Ovary (tissue), 9 donors: ENCODE results near the gene UNC5C. TPM values are rescaled to one million over a fixed set of nuclear protein-coding genes. Genes with fewer than 3 reads are reported as not detected.

Experiments used
- DNase-seq, 5 donors: peaks; one replicate each; pipeline ENCODE4 v3.0.0-alpha.2; 2019 to 2020
- H3K27ac ChIP-seq, 2 donors: fragments of 200-600 bp; one replicate each; pipeline versions ENCODE4 v1.5.1 to v1.8.0; 2019 to 2022
- H3K27me3 ChIP-seq: fragments of 200-600 bp; one replicate; pipeline ENCODE4 v1.8.0; 2022
- H3K36me3 ChIP-seq: fragments of 200-600 bp; sonication (generic); one replicate; pipeline ENCODE4 v1.5.1; 2019
- H3K4me1 ChIP-seq: one replicate; pipeline ENCODE4 v1.8.1; 2013; ENCODE audit warnings: mild to moderate bottlenecking, moderate library complexity; ENCODE audit not compliant: insufficient read depth
- H3K4me3 ChIP-seq: fragments of 200-600 bp; sonication (generic); one replicate; pipeline ENCODE4 v1.5.1; 2017
- H3K9me3 ChIP-seq, 2 donors: fragments of 200-600 bp in 1 of 2; sonication (generic) in 1 of 2; one replicate each; pipeline versions ENCODE4 v1.5.1 to v1.8.1; 2013 to 2019; ENCODE audit warnings: mild to moderate bottlenecking in 1 of 2, moderate library complexity in 1 of 2
- EP300 ChIP-seq: sonication (generic); formaldehyde crosslinking; IDR thresholded peaks from one replicate; pipeline ENCODE4 v1.6.1; 2017; ENCODE audit warnings: antibody characterized with exemption
- POLR2A ChIP-seq: fragments of 450-650 bp; IDR thresholded peaks from one replicate; pipeline ENCODE4 v1.6.1; 2017; ENCODE audit warnings: antibody characterized with exemption, mild to moderate bottlenecking, moderate library complexity
- WGBS, 3 donors: extraction: QIAGEN DNeasy Blood & Tissue Kit in 1 of 3; methylation state at CpG; one replicate each; pipeline versions ENCODE4 v1.1.5 to v1.1.7; 2013 to 2017; 5-methylcytosine and 5-hydroxymethylcytosine counted together
- intact Hi-C, 4 donors: fragments of 100-400 bp; cut with DNase I; formaldehyde crosslinking; loops; one replicate each; pipeline versions ENCODE4 v1.11.0 to v1.15.1; 2022 to 2023
- polyA plus RNA-seq, 2 donors: library from polyadenylated mRNA; stranded (reverse); fragments of 200-250 nt in 1 of 2; fragments of 350-450 nt in 1 of 2; fragmentation: Illumina TruSeq in 1 of 2; extraction: RNeasy Lipid Tissue Mini Kit (QIAGEN cat#74804) in 1 of 2; gene quantifications; one replicate each; pipeline ENCODE4 v1.2.3, GENCODE V29; 2013 to 2014
- total RNA-seq, 7 donors: library from RNA; depleted of rRNA in 2 of 7; stranded (reverse); fragments of >200 nt in 2 of 7; fragmentation: NEBNext Ultra II Directional in 3 of 7; extraction: Animal tissue kit (Norgen Biotek cat#: 25700) in 3 of 7; gene quantifications; one replicate each; pipeline versions ENCODE4 v1.1.0 to v1.2.4, GENCODE V29; 2016 to 2023
- TF ChIP-seq, protein P1 (sequence below), 3 donors: fragments of 450-650 bp in 2 of 3; fragments of 200-600 bp in 1 of 3; IDR thresholded peaks; one replicate each; pipeline versions ENCODE4 v1.5.1 to v1.8.0; 2016 to 2022; ENCODE audit warnings: antibody characterized with exemption in 3 of 3, mild to moderate bottlenecking in 1 of 3
- donor health status: DM: no; HTN: no; CAD: no; lungs with moderate emphysema.
- donor health status: DM: no; HTN: no; CAD: no.
- donor health status: Bipolar disorder and iron deficiency.
- donor health status: DM: yes; HTN: yes; CAD: no.
- donor health status: DM: no; HTN: no; CAD: no.
- donor health status: DM: yes; HTN: yes; CAD: no.

The UNC5C gene
- total and polyA plus RNA-seq, 9 donors, result 1.8 to 9.4 (median 3.9) TPM

DNA sequence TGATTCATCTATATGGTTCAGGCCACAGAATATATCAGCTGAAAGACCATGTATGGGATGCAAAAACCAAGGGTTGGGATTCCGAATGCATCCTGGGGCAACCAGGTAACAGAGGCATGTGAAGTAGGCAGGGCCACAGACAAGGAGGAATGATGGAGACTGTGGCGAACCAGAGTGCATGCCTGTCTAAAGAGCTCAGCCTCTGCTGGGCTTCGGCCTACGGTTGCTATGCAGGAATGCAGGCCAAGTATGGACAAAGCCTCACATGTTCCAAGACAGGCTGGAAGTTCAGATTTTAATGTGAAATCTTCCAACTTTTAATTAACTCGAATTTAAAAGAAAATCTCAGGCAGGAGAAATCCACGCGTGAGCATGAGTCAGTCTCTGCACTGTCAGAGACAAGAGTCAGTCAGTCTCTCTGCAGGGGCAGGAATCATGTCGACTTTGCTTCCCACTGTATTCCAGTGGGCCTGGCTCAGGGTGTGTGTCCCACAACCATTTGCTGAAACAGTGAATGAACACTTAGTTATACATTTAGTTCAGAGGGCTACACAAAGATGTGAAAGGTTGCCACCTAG lies 344.4 kb downstream of the UNC5C start:
- no peak for DNase-seq
- Histone ChIP-seq H3K4me1 (no peaks in the 10 kb centered on the region), H3K27me3 (no peaks in the 10 kb centered on the region), H3K4me3 (no peak overlapping the region), H3K9me3 (no peaks in the 10 kb centered on the region), H3K36me3 (no peaks in the 10 kb centered on the region), H3K27ac (no peak overlapping the region)
- TF ChIP-seq POLR2A (no peak), EP300 (no peak)
- TF ChIP-seq, protein P1, sequence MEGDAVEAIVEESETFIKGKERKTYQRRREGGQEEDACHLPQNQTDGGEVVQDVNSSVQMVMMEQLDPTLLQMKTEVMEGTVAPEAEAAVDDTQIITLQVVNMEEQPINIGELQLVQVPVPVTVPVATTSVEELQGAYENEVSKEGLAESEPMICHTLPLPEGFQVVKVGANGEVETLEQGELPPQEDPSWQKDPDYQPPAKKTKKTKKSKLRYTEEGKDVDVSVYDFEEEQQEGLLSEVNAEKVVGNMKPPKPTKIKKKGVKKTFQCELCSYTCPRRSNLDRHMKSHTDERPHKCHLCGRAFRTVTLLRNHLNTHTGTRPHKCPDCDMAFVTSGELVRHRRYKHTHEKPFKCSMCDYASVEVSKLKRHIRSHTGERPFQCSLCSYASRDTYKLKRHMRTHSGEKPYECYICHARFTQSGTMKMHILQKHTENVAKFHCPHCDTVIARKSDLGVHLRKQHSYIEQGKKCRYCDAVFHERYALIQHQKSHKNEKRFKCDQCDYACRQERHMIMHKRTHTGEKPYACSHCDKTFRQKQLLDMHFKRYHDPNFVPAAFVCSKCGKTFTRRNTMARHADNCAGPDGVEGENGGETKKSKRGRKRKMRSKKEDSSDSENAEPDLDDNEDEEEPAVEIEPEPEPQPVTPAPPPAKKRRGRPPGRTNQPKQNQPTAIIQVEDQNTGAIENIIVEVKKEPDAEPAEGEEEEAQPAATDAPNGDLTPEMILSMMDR (IDR thresholded peaks at IDR 0.05), result no peak
- 59 to 61% (median 61%) methylated on average over 8 of the region's 8 CpGs for WGBS, 3 donors
- intact Hi-C loops, result no loop called here

DNA sequence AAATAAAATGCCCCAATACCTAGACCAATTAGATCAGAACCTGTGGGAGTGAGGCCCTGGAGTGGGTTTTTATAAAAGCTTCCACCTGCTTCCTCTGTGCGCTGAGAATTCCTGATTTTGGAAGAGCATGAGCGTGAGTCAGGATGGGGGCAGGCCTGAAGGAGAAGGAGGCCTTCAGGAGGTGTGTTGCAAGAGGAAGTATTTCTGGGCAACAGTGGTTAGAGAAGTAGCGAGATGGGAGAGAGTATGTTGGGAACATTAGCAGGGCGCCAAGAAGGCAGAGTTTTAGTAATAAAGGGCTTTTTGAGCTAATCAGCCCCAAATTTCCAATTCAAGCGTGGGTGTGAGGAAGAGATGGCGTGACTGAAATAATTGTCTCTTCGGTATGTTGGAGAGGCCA lies 349.8 kb downstream of the UNC5C start:
- Histone ChIP-seq H3K4me3 (no peak overlapping the region), H3K27me3 (no peaks in the 10 kb centered on the region), H3K27ac (no peak overlapping the region), H3K9me3 (no peaks in the 10 kb centered on the region), H3K36me3 (no peaks in the 10 kb centered on the region), H3K4me1 (peaks cover under 1% of the 10 kb centered on the region)
- DNase-seq, result no peak
- TF ChIP-seq EP300, result no peak
- TF ChIP-seq, protein P1 (IDR thresholded peaks at IDR 0.05), result no peak
- no peak for TF ChIP-seq POLR2A
- WGBS, 3 donors, result 87 to 97% (median 96%) methylated on average over 7 of the region's 7 CpGs
- intact Hi-C loops, result no loop called here

DNA sequence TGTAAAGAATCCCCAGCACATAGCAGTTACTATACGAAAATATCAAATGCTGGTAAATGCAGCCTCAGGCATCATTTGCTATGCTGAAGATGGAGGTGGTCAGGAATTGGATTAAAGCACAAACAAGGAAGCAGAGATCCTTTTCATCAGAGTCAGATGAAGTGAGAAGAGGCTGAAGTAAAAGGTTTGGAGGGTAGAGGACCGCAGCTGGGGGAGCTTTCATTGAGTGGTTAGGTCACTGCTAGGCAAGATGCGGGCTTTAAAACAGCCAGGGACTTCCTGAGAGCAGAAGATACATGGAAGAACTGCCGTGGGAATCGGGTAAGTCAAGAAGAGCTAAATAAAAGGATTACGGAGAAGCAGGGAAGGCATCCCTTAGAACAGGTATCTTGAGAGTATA lies 351.4 kb downstream of the UNC5C start:
- Histone ChIP-seq H3K9me3 (no peaks in the 10 kb centered on the region), H3K4me1 (peaks cover 2% of the 10 kb centered on the region), H3K4me3 (no peak overlapping the region), H3K27me3 (no peaks in the 10 kb centered on the region), H3K27ac (no peak overlapping the region), H3K36me3 (no peaks in the 10 kb centered on the region)
- WGBS, 3 donors, result 77 to 91% (median 84%) methylated on average over 6 of the region's 6 CpGs
- intact Hi-C loops, result no loop called here
- no peak for DNase-seq
- no peak for TF ChIP-seq POLR2A
- TF ChIP-seq EP300, result no peak
- TF ChIP-seq, protein P1 (IDR thresholded peaks at IDR 0.05), result no peak

DNA sequence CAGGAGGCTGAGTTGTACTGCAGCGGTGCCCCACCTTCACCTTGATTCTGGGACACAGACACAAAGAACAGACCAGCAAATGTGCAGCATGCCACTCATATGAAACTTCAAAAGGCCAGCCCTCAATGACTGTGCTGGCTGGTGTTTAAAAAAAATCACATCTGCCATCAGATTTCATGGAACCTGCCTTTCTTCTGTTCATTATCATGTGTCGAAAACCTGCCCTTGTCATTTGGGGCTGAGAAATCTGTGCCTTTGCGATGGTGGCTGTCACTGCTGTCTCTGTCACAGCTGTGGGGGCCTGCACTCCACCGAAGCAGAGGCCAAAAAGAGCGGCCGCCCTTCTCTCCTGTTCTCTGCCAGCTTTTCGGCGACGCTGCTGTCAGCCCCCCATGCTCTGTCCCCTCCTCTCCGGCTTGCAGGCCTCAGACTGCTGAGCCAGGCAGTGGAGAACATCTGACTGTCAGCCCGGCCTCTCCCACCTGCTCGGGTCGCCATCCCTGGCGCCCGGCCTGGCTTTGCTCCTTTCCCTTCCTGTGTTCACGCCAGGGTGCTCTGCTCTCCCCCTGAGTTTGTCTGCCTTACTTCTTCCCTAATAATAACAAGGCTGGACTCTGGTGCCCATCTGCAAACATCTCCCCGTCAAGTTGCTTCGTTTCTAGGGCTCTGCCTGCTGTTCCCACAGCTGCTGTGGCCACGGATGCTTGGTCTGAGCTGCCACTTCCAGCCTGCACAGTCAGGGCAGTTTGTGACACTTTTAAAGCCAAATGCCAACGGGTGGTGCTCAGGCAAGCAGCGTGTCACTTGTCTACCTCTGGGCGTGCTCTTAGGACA lies 355.2 kb downstream of the UNC5C start:
- TF ChIP-seq, protein P1 (IDR thresholded peaks at IDR 0.05), result no peak
- TF ChIP-seq EP300, result no peak
- TF ChIP-seq POLR2A, result no peak
- intact Hi-C loops, result loop anchor here in 1 of 4 donors (5.0 kb wide), 1 partner anchor 169 kb away; no protein-coding TSS in a partner anchor

More for the DNA sequence above, 355.2 kb downstream of the UNC5C start:
- Histone ChIP-seq H3K9me3 (no peaks in the 10 kb centered on the region), H3K4me3 (no peak overlapping the region), H3K27ac (no peak overlapping the region), H3K36me3 (no peaks in the 10 kb centered on the region), H3K27me3 (no peaks in the 10 kb centered on the region), H3K4me1 (peaks cover 2% of the 10 kb centered on the region)
- DNase-seq, result no peak
- WGBS, 3 donors, result 47 to 68% (median 54%) methylated on average over 22 of the region's 22 CpGs
